ENCODE measurements around the gene ATPAF1. TPM values are rescaled to one million over a fixed set of nuclear protein-coding genes. Genes with fewer than 3 reads are reported as not detected.

Gene ATPAF1
- total and polyA plus RNA-seq, 9 of the 15 experiments (the other 6 are each of a cell fraction or from before 2014, with no cell fraction given): 6.3 to 56.2 (median 27.4) TPM

GRCh38 chr1:46607345-46608130, 60.6 kb downstream of the ATPAF1 start (continued):
- no peak for TF ChIP-seq ZNF561 (CRISPR knock-in tag; conservative IDR thresholded peaks at IDR 0.05)
- no peak for TF ChIP-seq CUX1 (CRISPR knock-in tag; IDR thresholded peaks at IDR 0.05)

DNA sequence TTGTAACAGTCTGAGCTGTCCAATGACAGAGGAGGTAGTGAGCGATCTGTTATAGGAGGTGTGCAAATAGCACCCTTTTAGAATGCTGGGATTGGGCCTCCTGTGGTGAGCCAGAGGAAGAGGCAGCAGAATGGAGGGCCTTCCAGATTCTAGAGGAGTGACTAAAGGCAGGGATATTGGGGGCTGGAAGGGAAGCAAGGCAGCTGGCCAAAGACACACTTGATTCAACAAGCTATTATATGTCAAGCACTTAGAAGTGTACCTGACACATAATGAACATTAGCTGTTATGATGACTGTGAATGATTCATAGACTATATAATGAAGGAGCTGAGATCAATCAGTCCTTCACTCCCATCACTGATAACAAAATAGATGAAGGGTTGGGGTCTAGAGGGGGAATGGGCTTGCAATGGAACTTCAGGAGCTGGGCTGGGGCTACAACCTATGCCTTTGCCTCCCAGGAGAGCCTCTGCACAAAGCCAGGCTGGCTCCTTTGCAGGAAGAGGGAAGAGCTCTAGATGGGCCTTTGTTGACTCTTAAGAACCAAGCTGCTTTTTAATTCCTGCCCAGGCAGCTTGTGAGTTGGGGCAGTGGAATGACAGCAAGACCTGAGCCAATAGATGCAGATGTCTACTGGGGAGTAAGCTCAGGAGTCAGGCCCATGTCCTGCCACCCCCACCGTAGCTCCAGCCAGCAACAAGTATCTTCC, 61.8 kb downstream of the ATPAF1 start:
- H3K9me3 ChIP-seq (replicated peaks; ENCODE audit: control insufficient read depth, insufficient read depth, low read depth, low read length): no peaks in the 10 kb centered on the region
- TF ChIP-seq ZFP30 (CRISPR knock-in tag; IDR thresholded peaks at IDR 0.05; ENCODE audit: borderline replicate concordance): no peak
- TF ChIP-seq ZNF384 (IDR thresholded peaks at IDR 0.05; ENCODE audit: low read depth, low read length): no peak
- H3K4me1 ChIP-seq (replicated peaks in 1 of 2; ENCODE audit: control insufficient read depth in 2 of 2, insufficient read depth in 2 of 2, low read length in 2 of 2): peaks cover 7 to 14% of the 10 kb centered on the region in 2 experiments; a peak in 4 of 5 replicates
- DNase-seq (ENCODE audit: extremely low read depth in 1 of 4, low spot score in 3 of 4) (no peak), ATAC-seq (no peak), FAIRE-seq (no peak)
- BruUV-seq (replicated peaks): no TSS peak
- ChIA-PET CTCF (ENCODE audit: low intra/inter-chr PET ratio) (no interaction called here), POLR2A (interaction anchor here (0.6 to 4.1 kb wide), 7 partner anchors 10 to 126 kb away, joined by 3 to 38 read pairs (median 4); partner anchors contain the start of gene MOB3C)
- H3K36me3 ChIP-seq (ENCODE audit: control insufficient read depth, insufficient read depth, low read length): peaks cover 4% of the 10 kb centered on the region; the same call in 1 of the 3 replicates
- H3K9ac ChIP-seq (ENCODE audit: insufficient read depth in 1 of 2, low read depth in 2 of 2, low read length in 2 of 2): no peak overlapping the region
- no peak overlapping the region for H2AFZ ChIP-seq (ENCODE audit: low read depth, low read length)
- intact Hi-C loops (cut with micrococcal nuclease) (no loop called here), in situ Hi-C loops (cut with MboI) (no loop called here)
- no peak overlapping the region for H3K4me3 ChIP-seq
- H3K79me2 ChIP-seq (ENCODE audit: control insufficient read depth, insufficient read depth, low read length): peaks cover 14% of the 10 kb centered on the region
- no peak overlapping the region for H3K27ac ChIP-seq (ENCODE audit: extremely low read depth, low read depth, low read length)
- no peak overlapping the region for H3K4me2 ChIP-seq (ENCODE audit: insufficient read depth, low read length)
- WGBS (ENCODE audit: insufficient coverage, low coverage, missing lambda C conversion rate): 74% methylated on average over 2 of the region's 2 CpGs
- no peaks in the 10 kb centered on the region for H3K9me1 ChIP-seq (ENCODE audit: control insufficient read depth, insufficient read depth, low read length)
- H4K20me1 ChIP-seq (replicated peaks; ENCODE audit: control insufficient read depth, insufficient read depth, low read length): no peaks in the 10 kb centered on the region; the same call in 1 of the 2 replicates
- no peaks in the 10 kb centered on the region for H3K27me3 ChIP-seq (ENCODE audit: control insufficient read depth in 2 of 2, insufficient read depth in 2 of 2, low read length in 2 of 2)

All from K562 (cell line).